OCI-LY1 (cell line): Measurements from ENCODE around the gene ANO6.

Source experiments
- EZH2 ChIP-seq: fragments of 200-600 bp; sonication (generic), shearing (Covaris generic); IDR thresholded peaks from 2 replicates; pipeline ENCODE4 v1.8.0; 2017; ENCODE audit warnings: borderline replicate concordance, mixed run types, mild to moderate bottlenecking, antibody characterized with exemption, low read length, moderate library complexity, mixed read lengths
- TF ChIP-seq, protein P1 (sequence below): fragments of 200-600 bp; sonication (generic), shearing (Covaris generic); IDR thresholded peaks from 2 replicates; pipeline ENCODE4 v1.5.1; 2017; ENCODE audit warnings: mild to moderate bottlenecking, antibody characterized with exemption, low read length, moderate library complexity, mixed read lengths

- TF ChIP-seq, protein P1, sequence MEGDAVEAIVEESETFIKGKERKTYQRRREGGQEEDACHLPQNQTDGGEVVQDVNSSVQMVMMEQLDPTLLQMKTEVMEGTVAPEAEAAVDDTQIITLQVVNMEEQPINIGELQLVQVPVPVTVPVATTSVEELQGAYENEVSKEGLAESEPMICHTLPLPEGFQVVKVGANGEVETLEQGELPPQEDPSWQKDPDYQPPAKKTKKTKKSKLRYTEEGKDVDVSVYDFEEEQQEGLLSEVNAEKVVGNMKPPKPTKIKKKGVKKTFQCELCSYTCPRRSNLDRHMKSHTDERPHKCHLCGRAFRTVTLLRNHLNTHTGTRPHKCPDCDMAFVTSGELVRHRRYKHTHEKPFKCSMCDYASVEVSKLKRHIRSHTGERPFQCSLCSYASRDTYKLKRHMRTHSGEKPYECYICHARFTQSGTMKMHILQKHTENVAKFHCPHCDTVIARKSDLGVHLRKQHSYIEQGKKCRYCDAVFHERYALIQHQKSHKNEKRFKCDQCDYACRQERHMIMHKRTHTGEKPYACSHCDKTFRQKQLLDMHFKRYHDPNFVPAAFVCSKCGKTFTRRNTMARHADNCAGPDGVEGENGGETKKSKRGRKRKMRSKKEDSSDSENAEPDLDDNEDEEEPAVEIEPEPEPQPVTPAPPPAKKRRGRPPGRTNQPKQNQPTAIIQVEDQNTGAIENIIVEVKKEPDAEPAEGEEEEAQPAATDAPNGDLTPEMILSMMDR: no peak
- TF ChIP-seq EZH2: no peak
Measured at GRCh38 chr12:45433441-45433868, 217.6 kb downstream of the ANO6 start.
